Neutrophil (primary cell): ENCODE data around the gene GAK.
"Not testable (repeated sequence)": the region's sequence is repeated elsewhere in the genome, so short reads cannot be mapped to it uniquely, and the experiment has no call there.

Experiments used
- H3K27ac ChIP-seq: fragments of 200-600 bp; sonication (generic); 2 replicates; pipeline ENCODE4 v1.5.1; 2016; ENCODE audit warnings: mild to moderate bottlenecking, moderate library complexity
- H3K27me3 ChIP-seq: fragments of 200-600 bp; sonication (generic); 2 replicates; pipeline ENCODE4 v1.6.0; 2016; ENCODE audit warnings: mild to moderate bottlenecking
- H3K36me3 ChIP-seq: fragments of 200-600 bp; sonication (generic); 2 replicates; pipeline ENCODE4 v1.5.1; 2017
- H3K4me1 ChIP-seq, 2 experiments: fragments of 200-600 bp in 1 of 2; sonication (generic) in 1 of 2; 1 replicate in 1 of 2; 2 replicates in 1 of 2; pipeline versions ENCODE4 v1.5.1 to v1.6.1; 2013 to 2016; ENCODE audit warnings: low read depth in 1 of 2, low read length in 1 of 2, mild to moderate bottlenecking in 1 of 2, moderate library complexity in 1 of 2; ENCODE audit not compliant: control insufficient read depth in 1 of 2, insufficient read depth in 1 of 2
- H3K4me3 ChIP-seq, 2 experiments: fragments of 200-600 bp in 1 of 2; sonication (generic) in 1 of 2; 1 replicate in 1 of 2; 2 replicates in 1 of 2; pipeline ENCODE4 v1.5.1; 2013 to 2016; ENCODE audit warnings: low read depth in 1 of 2, low read length in 1 of 2, mild to moderate bottlenecking in 1 of 2, moderate library complexity in 1 of 2
- H3K9me3 ChIP-seq: fragments of 200-600 bp; sonication (generic); 2 replicates; pipeline ENCODE4 v1.5.1; 2016
- TF ChIP-seq, protein P1 (sequence below): fragments of 200-600 bp; sonication (generic); IDR thresholded peaks from 2 replicates; pipeline ENCODE4 v1.5.1; 2016; ENCODE audit warnings: antibody characterized with exemption

GAK gene

DNA sequence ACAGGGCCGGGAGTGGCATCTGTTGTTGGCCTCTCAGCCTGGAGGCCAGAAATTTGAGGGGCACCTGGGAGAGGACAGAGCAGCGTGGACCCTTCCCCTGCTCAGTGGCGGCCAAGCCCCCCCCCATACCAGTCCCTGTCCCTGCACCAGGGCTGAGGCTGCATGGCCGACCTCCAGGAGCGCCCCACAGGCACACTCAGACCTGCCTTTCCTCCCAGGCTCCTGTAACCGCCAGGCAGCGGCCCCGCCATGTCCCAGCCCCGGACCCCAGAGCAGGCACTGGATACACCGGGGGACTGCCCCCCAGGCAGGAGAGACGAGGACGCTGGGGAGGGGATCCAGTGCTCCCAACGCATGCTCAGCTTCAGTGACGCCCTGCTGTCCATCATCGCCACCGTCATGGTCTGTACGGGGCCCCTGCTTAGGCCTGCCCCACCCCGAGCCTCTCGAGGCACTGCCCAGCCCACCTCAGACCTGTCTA, 15.4 kb upstream of the GAK start:
- TF ChIP-seq, protein P1, sequence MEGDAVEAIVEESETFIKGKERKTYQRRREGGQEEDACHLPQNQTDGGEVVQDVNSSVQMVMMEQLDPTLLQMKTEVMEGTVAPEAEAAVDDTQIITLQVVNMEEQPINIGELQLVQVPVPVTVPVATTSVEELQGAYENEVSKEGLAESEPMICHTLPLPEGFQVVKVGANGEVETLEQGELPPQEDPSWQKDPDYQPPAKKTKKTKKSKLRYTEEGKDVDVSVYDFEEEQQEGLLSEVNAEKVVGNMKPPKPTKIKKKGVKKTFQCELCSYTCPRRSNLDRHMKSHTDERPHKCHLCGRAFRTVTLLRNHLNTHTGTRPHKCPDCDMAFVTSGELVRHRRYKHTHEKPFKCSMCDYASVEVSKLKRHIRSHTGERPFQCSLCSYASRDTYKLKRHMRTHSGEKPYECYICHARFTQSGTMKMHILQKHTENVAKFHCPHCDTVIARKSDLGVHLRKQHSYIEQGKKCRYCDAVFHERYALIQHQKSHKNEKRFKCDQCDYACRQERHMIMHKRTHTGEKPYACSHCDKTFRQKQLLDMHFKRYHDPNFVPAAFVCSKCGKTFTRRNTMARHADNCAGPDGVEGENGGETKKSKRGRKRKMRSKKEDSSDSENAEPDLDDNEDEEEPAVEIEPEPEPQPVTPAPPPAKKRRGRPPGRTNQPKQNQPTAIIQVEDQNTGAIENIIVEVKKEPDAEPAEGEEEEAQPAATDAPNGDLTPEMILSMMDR = no peak
- Histone ChIP-seq H3K27me3 (peaks cover 15% of the 10 kb centered on the region), H3K36me3 (peaks cover 30% of the 10 kb centered on the region), H3K27ac (no peak overlapping the region), H3K9me3 (no peaks in the 10 kb centered on the region), H3K4me1 (no peaks in the 10 kb centered on the region), H3K4me3 (no peak overlapping the region)

DNA sequence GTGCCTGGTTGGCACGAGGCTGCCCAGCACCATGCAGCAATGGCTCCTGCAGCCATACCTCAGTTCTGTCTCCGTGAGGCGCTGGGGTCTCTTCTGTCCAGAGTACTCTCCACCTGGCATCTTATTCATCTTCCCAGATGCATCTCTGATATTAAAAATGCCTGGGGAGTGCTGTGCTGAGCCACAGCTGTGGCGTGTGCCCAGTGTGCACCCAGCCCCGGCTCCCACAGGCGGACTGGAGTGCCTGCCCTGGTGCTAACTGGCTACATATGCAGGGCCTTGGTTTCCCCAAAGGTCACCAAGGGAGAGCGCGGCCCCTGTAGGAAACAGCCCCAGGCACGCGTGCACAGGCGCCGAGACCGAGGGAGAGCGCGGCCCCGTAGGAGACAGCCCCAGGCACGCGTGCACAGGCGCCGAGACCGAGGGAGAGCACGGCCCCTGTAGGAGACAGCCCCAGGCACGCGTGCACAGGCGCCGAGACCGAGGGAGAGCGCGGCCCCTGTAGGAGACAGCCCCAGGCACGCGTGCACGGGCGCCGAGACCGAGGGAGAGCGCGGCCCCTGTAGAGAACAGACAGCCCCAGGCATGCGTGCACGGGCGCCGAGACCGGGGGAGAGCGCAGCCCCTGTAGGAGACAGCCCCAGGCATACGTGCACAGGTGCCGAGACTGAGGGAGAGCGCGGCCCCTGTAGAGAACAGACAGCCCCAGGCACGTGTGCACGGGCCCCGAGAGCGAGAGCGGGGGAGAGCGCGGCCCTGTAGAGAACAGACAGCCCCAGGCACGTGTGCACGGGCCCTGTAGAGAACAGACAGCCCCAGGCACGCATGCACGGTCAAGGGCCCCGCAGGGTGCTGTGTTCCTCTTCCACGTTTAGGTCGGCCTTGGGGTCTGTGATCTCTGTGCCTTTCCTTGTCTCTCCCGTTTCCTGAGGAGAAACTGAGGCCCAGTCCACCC, 14.7 kb upstream of the GAK start:
- H3K27me3 ChIP-seq = peaks cover 15% of the 10 kb centered on the region
- H3K4me1 ChIP-seq = no peaks in the 10 kb centered on the region
- TF ChIP-seq, protein P1 = no peak
- no peaks in the 10 kb centered on the region for H3K9me3 ChIP-seq
- no peak overlapping the region for H3K4me3 ChIP-seq
- peaks cover 24% of the 10 kb centered on the region for H3K36me3 ChIP-seq
- H3K27ac ChIP-seq = no peak overlapping the region

DNA sequence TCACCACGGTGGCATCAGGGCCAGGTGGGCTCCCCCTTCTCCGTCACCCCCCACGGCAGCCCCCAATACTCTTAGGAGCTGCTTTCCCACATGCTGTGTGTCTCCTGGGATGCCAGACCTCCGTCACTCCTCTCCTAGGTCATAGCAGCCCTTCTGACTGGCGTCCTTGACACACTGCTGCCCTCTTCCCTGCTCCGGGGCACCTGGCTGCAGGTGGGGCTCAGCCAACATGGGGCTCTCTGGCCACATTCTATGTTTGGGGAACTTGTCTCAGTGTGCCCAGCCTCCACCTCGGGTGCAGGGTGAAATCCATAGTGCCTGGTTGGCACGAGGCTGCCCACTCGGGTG, 14.0 kb upstream of the GAK start:
- Histone ChIP-seq H3K4me3 (no peak overlapping the region), H3K27ac (no peak overlapping the region), H3K9me3 (no peaks in the 10 kb centered on the region), H3K4me1 (no peaks in the 10 kb centered on the region), H3K36me3 (peaks cover 17% of the 10 kb centered on the region), H3K27me3 (peaks cover 15% of the 10 kb centered on the region)
- TF ChIP-seq, protein P1 = no peak

DNA sequence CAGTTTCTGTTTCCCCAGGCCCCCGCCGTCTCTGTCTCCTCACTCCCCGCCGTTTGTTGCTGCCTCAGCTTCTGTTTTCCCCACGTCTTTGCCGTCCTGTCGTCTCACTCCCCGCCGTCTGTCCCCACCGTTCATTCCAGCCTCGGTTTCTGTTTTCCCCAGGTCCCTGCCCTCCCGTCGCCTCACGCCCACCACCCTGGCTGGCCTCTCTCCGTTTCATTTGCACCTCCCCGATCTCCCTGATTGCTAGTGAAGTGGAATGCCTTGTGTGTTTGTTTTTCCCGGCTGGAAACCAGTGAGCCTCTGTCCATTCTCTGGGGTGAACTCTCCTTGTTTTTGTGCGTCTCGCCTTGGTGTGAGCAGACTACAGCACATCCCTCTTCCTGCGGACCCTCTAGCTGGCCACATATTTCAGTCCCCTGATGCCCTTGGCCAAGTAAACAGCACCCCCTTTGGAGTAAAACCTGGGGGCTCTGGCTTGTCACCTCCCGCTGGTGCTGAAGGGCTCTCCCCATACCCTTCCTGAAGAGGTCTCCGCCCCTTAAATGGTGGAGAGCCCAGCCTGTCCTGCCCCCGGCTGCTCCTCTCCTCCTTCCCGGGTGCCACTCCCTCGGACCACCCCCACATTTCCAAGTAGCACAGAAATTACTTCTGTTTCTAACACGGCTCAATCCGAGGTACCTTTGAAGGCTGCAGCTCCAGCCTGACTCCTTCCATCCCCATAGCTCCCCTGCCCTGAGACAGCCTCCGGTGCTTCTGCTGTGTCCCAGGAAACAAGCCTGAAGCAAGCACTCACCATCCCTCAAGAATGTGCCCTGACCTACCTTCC, 13.4 kb upstream of the GAK start:
- Histone ChIP-seq H3K36me3 (peaks cover 14% of the 10 kb centered on the region), H3K4me3 (no peak overlapping the region), H3K27me3 (peaks cover 15% of the 10 kb centered on the region), H3K4me1 (no peaks in the 10 kb centered on the region), H3K27ac (no peak overlapping the region), H3K9me3 (no peaks in the 10 kb centered on the region)
- TF ChIP-seq, protein P1 = no peak

DNA sequence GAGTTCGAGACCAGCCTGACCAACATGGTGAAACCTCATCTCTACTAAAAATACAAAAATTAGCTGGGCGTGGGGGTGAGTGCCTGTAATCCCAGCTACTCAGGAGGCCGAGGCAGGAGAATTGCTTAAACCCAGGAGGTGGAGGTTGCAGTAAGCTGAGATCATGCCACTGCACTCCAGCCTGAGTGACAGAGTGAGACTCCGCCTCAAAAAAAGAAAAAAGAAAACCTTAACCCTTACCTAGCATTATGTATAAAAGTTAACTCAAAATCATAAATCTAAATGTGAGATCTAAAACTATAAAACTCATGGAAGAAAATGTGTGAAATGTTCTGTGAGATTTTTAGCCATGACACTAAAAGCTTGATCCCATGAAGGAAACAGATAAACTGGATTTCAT, 7.4 kb upstream of the GAK start:
- H3K36me3 ChIP-seq, H3K27ac ChIP-seq, H3K4me3 ChIP-seq, H3K27me3 ChIP-seq, H3K4me1 ChIP-seq, H3K9me3 ChIP-seq: not testable (repeated sequence)

DNA sequence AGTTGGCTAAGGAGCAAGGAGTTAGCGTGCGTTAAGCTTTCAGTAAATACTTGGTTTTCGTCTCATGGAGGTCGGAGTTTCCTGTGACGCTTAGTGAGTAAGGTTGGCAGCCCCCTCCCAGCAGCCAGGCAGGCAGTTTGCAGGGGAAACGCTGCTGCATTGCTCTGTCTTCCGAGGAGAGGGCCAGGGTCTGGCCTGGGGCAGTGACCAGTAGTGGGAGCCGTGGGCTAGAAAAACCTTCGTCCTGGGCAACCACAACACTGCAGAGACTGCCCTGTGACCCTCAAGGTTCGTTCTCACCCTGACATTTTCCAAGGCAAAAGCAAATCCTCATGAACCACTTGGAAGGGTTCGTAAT, 576 bp upstream of the GAK start:
- TF ChIP-seq, protein P1 = no peak
- Histone ChIP-seq H3K27me3 (no peaks in the 10 kb centered on the region), H3K4me1 (peaks cover 36 to 41% of the 10 kb centered on the region in 2 experiments), H3K36me3 (no peaks in the 10 kb centered on the region), H3K9me3 (no peaks in the 10 kb centered on the region), H3K4me3 (peak overlapping the region; percentile 63 to 74), H3K27ac (peak overlapping the region; percentile 89)
